ENCODE data around the gene SEMA3E.

GRCh38 chr7:83581667-83582435 is 67.1 kb downstream of the SEMA3E start:
- TF ChIP-seq ZBTB40 (IDR thresholded peaks at IDR 0.05; ENCODE audit: borderline replicate concordance) (no peak), CREB1 (IDR thresholded peaks at IDR 0.05; ENCODE audit: low read depth) (no peak), CTCF (IDR thresholded peaks at IDR 0.05 in 2 of 3, conservative IDR thresholded peaks at IDR 0.05 in 1 of 3; ENCODE audit: control insufficient read depth in 2 of 3, extremely low read depth in 1 of 3, insufficient read depth in 1 of 3, low read depth in 3 of 3, low read length in 3 of 3) (no peak), EP300 (IDR thresholded peaks at IDR 0.05; ENCODE audit: borderline replicate concordance in 1 of 2, control insufficient read depth in 1 of 2, low read depth in 2 of 2, low read length in 2 of 2) (no peak), ZNF24 (IDR thresholded peaks at IDR 0.05) (no peak), SRF (IDR thresholded peaks at IDR 0.05; ENCODE audit: low read depth in 2 of 2, low read length in 2 of 2) (no peak), REST (IDR thresholded peaks at IDR 0.05; ENCODE audit: low read depth, low read length) (no peak), IKZF1 (conservative IDR thresholded peaks at IDR 0.05) (no peak), POLR2A (IDR thresholded peaks at IDR 0.05; ENCODE audit: low read depth, low read length) (no peak), SPI1 (IDR thresholded peaks at IDR 0.05; ENCODE audit: borderline replicate concordance, insufficient read depth, low read depth, low read length) (no peak), ATF2 (IDR thresholded peaks at IDR 0.05; ENCODE audit: low read length) (no peak), USF2 (IDR thresholded peaks at IDR 0.05; ENCODE audit: borderline replicate concordance, low read depth, low read length) (no peak), PBX3 (IDR thresholded peaks at IDR 0.05; ENCODE audit: insufficient replicate concordance, low read depth, low read length) (no peak), PKNOX1 (IDR thresholded peaks at IDR 0.05) (no peak)

Measured in GM12878 (cell line).